Vagina (tissue), 2 donors: ENCODE results near the gene RPL10. TPM values are rescaled to one million over a fixed set of nuclear protein-coding genes. Genes with fewer than 3 reads are reported as not detected.

Experiments used
- DNase-seq, 2 donors: peaks; one replicate each; pipeline ENCODE4 v3.0.0-alpha.2; 2017; ENCODE audit errors: extremely low spot score in 2 of 2
- H3K27ac ChIP-seq: fragments of 200-600 bp; sonication (generic); one replicate; pipeline ENCODE4 v1.5.1; 2019
- H3K27me3 ChIP-seq: fragments of 200-600 bp; sonication (generic); one replicate; pipeline ENCODE4 v1.5.1; 2019
- H3K36me3 ChIP-seq, 2 donors: fragments of 200-600 bp; sonication (generic); one replicate each; pipeline ENCODE4 v1.5.1; 2017 to 2019
- H3K4me1 ChIP-seq: fragments of 200-600 bp; sonication (generic); one replicate; pipeline ENCODE4 v1.5.1; 2019
- H3K4me3 ChIP-seq, 2 donors: fragments of 200-600 bp; sonication (generic); 1 replicate in 1 of 2; 2 replicates in 1 of 2; pipeline ENCODE4 v1.5.1; 2016 to 2019
- H3K9me3 ChIP-seq: fragments of 200-600 bp; sonication (generic); one replicate; pipeline ENCODE4 v1.5.1; 2019
- POLR2A ChIP-seq, 2 donors: fragments of 450-650 bp; IDR thresholded peaks; one replicate each; pipeline ENCODE4 v1.6.1; 2017; ENCODE audit warnings: antibody characterized with exemption in 2 of 2, mild to moderate bottlenecking in 2 of 2, moderate library complexity in 2 of 2
- POLR2AphosphoS5 ChIP-seq, 2 donors: sonication (generic); formaldehyde crosslinking; IDR thresholded peaks; one replicate each; pipeline ENCODE4 v1.9.0; 2017; ENCODE audit warnings: antibody characterized with exemption in 2 of 2, mild to moderate bottlenecking in 2 of 2, low read depth in 1 of 2; ENCODE audit not compliant: insufficient read depth in 1 of 2
- intact Hi-C: fragments of 100-400 bp; cut with DNase I; formaldehyde crosslinking; loops from one replicate; pipeline ENCODE4 v1.15.1; 2023
- total RNA-seq: library from RNA; depleted of rRNA; stranded (reverse); fragments of >200 nt; gene quantifications from one replicate; pipeline ENCODE4 v1.2.3, GENCODE V29; 2016
- TF ChIP-seq, protein P1 (sequence below), 3 experiments: fragments of 450-650 bp in 2 of 3; fragments of 200-600 bp in 1 of 3; sonication (generic) in 1 of 3; IDR thresholded peaks; one replicate each; pipeline ENCODE4 v1.5.1; 2017 to 2019; ENCODE audit warnings: antibody characterized with exemption in 3 of 3, mild to moderate bottlenecking in 2 of 3, moderate library complexity in 2 of 3

RPL10 gene
- total RNA-seq, 1 donor from 2014 or later, result 3,948 TPM

DNA sequence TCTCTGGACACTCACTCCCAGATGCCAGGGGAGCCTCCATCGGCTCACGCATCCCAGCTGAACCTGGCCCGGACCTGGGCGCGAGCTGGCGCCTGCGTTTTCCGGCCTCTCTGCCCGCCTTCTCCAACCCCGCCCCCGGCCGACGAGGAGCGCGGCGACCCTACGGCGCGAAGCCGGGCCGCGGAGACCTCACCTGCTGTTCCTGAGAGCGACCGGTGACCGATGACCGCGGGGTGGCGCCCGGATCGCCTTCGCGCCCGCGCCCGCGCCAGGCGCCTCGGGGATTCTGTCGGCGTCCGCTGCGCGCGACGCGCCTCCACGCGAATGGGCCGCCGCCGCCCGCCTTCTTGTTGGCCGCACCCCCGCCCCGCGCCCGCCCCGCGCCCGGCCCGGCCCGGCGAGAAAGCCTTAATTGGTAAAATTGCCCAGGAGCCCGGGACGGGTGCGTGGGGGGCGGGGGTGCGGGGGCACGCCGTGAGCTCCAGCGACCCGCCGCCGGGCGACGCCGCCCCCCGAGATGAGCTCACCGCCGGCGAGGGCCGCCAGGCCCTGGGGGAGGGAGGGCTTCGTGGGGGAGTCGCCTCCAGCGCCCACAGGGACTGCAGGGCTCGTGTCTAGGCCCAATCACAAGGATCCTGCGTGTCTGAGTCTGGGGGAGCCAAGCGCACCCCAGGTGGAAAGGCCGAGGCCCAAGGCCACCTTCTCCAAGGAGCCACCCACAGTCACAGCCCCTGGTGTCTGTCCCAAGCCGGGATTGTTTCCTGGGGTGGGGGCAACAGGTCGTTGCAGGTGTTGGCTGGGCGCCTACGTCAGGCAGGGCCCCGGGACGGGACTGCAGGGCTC is 23.6 kb upstream of the RPL10 start, which contains the start of gene FLNA:
Gene FLNA (minus strand): TSS at position 322 of the 843 bp plus-strand sequence. CDS start 3,389 bp downstream, outside the sequence.
- DNase-seq, result no peak
- Histone ChIP-seq H3K27me3 (no peaks in the 10 kb centered on the region), H3K36me3 (no peaks in the 10 kb centered on the region), H3K9me3 (no peaks in the 10 kb centered on the region), H3K4me3 (peak within 1 kb of the TSS; percentile 66 to 75), H3K4me1 (peaks cover 26% of the 10 kb centered on the region), H3K27ac (peak within 1 kb of the TSS; percentile 86)
- intact Hi-C loops, result no loop called here
- TF ChIP-seq POLR2AphosphoS5 (IDR thresholded peaks at IDR 0.05; ENCODE audit: insufficient read depth in 1 of 2, low read depth in 1 of 2) (no peak), POLR2A (IDR thresholded peaks at IDR 0.05) (no peak)
- TF ChIP-seq, protein P1, sequence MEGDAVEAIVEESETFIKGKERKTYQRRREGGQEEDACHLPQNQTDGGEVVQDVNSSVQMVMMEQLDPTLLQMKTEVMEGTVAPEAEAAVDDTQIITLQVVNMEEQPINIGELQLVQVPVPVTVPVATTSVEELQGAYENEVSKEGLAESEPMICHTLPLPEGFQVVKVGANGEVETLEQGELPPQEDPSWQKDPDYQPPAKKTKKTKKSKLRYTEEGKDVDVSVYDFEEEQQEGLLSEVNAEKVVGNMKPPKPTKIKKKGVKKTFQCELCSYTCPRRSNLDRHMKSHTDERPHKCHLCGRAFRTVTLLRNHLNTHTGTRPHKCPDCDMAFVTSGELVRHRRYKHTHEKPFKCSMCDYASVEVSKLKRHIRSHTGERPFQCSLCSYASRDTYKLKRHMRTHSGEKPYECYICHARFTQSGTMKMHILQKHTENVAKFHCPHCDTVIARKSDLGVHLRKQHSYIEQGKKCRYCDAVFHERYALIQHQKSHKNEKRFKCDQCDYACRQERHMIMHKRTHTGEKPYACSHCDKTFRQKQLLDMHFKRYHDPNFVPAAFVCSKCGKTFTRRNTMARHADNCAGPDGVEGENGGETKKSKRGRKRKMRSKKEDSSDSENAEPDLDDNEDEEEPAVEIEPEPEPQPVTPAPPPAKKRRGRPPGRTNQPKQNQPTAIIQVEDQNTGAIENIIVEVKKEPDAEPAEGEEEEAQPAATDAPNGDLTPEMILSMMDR (IDR thresholded peaks at IDR 0.05), result no peak

DNA sequence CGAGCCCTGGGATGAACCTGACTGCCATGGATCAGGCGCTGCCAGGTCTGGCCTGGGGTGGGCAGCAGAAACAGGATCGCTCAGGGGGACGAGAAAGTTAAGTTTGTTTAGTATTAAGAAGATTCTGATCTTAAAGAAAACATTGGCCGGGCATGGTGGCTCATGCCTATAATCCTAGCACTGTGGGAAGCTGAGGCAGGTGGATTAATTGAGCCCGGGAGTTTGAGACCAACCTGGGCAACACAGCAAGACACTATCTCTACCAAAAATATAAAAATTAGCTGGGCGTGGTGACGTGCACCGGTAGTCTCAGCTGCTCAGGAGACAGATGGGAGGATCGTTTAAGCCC is 23.0 kb upstream of the RPL10 start:
- Histone ChIP-seq H3K27me3 (no peaks in the 10 kb centered on the region), H3K36me3 (no peaks in the 10 kb centered on the region), H3K9me3 (no peaks in the 10 kb centered on the region), H3K27ac (peak overlapping the region; percentile 86), H3K4me3 (peak overlapping the region in 1 of 2 donors; percentile 75), H3K4me1 (peaks cover 29% of the 10 kb centered on the region)
- intact Hi-C loops, result no loop called here
- no peak for DNase-seq
- TF ChIP-seq POLR2A (IDR thresholded peaks at IDR 0.05) (no peak), POLR2AphosphoS5 (IDR thresholded peaks at IDR 0.05; ENCODE audit: insufficient read depth in 1 of 2, low read depth in 1 of 2) (no peak)
- TF ChIP-seq, protein P1 (IDR thresholded peaks at IDR 0.05), result no peak

DNA sequence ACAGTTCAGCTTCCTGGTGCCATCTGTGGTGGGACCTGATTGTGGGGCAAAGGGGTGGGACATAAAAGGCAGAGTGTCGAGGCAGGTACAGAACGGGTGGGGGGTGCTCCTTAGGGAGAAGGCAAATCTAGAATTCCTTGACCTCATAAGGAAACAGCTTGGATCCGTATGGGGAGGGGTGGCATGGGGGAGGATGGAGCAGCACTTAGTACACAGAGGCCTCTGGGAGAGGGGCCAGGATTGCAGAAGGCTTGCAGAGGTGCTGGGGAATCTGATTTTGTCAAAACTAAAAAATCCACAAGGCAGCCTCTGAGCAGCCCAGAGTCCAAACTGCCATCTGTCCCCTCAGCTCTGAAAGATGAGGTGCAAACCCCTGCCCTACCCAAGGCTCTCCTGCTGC is 21.4 kb upstream of the RPL10 start:
- Histone ChIP-seq H3K27me3 (no peaks in the 10 kb centered on the region), H3K27ac (peak overlapping the region; percentile 96), H3K36me3 (no peaks in the 10 kb centered on the region), H3K9me3 (no peaks in the 10 kb centered on the region), H3K4me1 (peaks cover 33% of the 10 kb centered on the region), H3K4me3 (no peak overlapping the region)
- no peak for DNase-seq
- TF ChIP-seq, protein P1 (IDR thresholded peaks at IDR 0.05), result no peak
- TF ChIP-seq POLR2AphosphoS5 (IDR thresholded peaks at IDR 0.05; ENCODE audit: insufficient read depth in 1 of 2, low read depth in 1 of 2) (no peak), POLR2A (IDR thresholded peaks at IDR 0.05) (no peak)
- intact Hi-C loops, result no loop called here

DNA sequence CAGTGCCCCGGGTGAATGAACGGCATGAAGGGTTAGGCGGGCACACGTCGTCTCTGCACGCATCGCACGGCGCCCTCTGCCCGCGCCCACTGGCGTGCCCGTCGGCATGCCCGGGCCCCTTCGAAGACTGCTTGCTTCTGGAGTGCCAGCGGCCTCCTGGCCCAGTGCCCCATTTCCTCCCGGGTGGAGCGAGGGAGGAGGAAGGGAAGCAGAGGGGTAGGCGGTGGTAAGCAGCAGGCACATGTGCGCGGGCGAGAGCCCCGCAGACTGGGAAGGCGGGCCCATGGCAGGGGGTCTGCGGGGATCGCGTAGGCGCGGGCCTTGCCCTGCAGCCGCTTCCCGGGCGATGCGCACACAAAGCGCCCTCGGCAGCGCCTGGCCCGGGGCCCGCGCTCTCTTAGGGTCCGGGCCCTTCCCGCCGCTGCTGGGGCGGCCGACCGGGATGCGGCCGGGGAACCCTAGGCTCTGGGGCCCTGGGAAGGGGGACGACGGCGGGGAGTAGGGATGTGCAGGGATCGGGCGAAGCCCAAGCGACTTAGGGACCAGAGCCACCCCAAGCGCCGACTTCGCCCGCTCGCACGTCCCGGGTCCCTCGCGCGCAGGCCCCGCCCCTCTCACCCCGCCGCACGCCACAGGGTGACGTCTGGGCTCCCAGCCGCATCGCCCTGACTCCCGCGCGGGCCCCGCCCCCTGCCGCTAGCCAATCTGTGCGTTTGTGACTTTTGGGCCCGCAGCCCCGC is 19.9 kb upstream of the RPL10 start:
- TF ChIP-seq POLR2AphosphoS5 (IDR thresholded peaks at IDR 0.05; ENCODE audit: insufficient read depth in 1 of 2, low read depth in 1 of 2) (peak in 1 of 2 donors; percentile 82), POLR2A (IDR thresholded peaks at IDR 0.05) (peak in 1 of 2 donors; percentile 90)
- TF ChIP-seq, protein P1 (IDR thresholded peaks at IDR 0.05), result no peak
- no peak for DNase-seq

More for the DNA sequence above, 19.9 kb upstream of the RPL10 start:
- Histone ChIP-seq H3K9me3 (no peaks in the 10 kb centered on the region), H3K4me3 (peak overlapping the region; percentile 46), H3K27ac (peak overlapping the region; percentile 96), H3K4me1 (peaks cover 27% of the 10 kb centered on the region), H3K27me3 (no peaks in the 10 kb centered on the region), H3K36me3 (no peaks in the 10 kb centered on the region)
- intact Hi-C loops, result no loop called here
